Stomach smooth muscle (tissue), 2 donors: ENCODE data around the gene KRTAP5-7.
"Not testable (repeated sequence)": the region's sequence is repeated elsewhere in the genome, so short reads cannot be mapped to it uniquely, and the experiment has no call there.

ENCODE experiments used
- H3K27ac ChIP-seq: one replicate; pipeline ENCODE4 v1.7.0; 2013; ENCODE audit warnings: mild to moderate bottlenecking, low read length, inconsistent platforms
- H3K27me3 ChIP-seq, 2 donors: one replicate each; pipeline ENCODE4 v1.7.0; 2013; ENCODE audit warnings: low read length in 2 of 2; ENCODE audit not compliant: insufficient read depth in 2 of 2, control insufficient read depth in 1 of 2
- H3K36me3 ChIP-seq, 2 donors: one replicate each; pipeline ENCODE4 v1.7.0; 2013; ENCODE audit warnings: low read length in 2 of 2; ENCODE audit not compliant: control insufficient read depth in 2 of 2, insufficient read depth in 2 of 2
- H3K4me1 ChIP-seq: one replicate; pipeline ENCODE4 v1.7.0; 2013; ENCODE audit warnings: low read length; ENCODE audit not compliant: control insufficient read depth, insufficient read depth
- H3K4me3 ChIP-seq, 2 donors: one replicate each; pipeline ENCODE4 v1.7.0; 2013; ENCODE audit warnings: low read length in 2 of 2
- H3K9ac ChIP-seq, 2 donors: one replicate each; pipeline ENCODE4 v1.7.0; 2013; ENCODE audit warnings: low read length in 2 of 2, mild to moderate bottlenecking in 1 of 2
- H3K9me3 ChIP-seq, 2 donors: one replicate each; pipeline ENCODE4 v1.7.0; 2013; ENCODE audit warnings: low read length in 2 of 2; ENCODE audit not compliant: control insufficient read depth in 2 of 2
- donor health status: healthy.
- donor health status: Pancreatic carcinoma.

KRTAP5-7 gene

GRCh38 chr11:71507102-71507501 lies 20.0 kb upstream of the KRTAP5-7 start:
- Histone ChIP-seq H3K36me3 (peaks cover 0 to 4% of the 10 kb centered on the region in 2 donors), H3K4me1 (no peaks in the 10 kb centered on the region), H3K27ac (no peak overlapping the region), H3K4me3 (no peak overlapping the region), H3K9ac (no peak overlapping the region), H3K9me3 (peaks cover 13 to 18% of the 10 kb centered on the region in 2 donors), H3K27me3 (no peaks in the 10 kb centered on the region)

GRCh38 chr11:71518506-71519471 lies 8.3 kb upstream of the KRTAP5-7 start:
- H3K4me1 ChIP-seq = no peaks in the 10 kb centered on the region
- H3K9me3 ChIP-seq = no peaks in the 10 kb centered on the region
- no peak overlapping the region for H3K4me3 ChIP-seq
- H3K36me3 ChIP-seq = no peaks in the 10 kb centered on the region
- no peak overlapping the region for H3K27ac ChIP-seq
- H3K9ac ChIP-seq = no peak overlapping the region
- H3K27me3 ChIP-seq = no peaks in the 10 kb centered on the region

GRCh38 chr11:71519546-71519945 lies 7.5 kb upstream of the KRTAP5-7 start:
- Histone ChIP-seq H3K9me3 (no peaks in the 10 kb centered on the region), H3K27ac (no peak overlapping the region), H3K27me3 (no peaks in the 10 kb centered on the region), H3K4me3 (no peak overlapping the region), H3K9ac (no peak overlapping the region), H3K36me3 (no peaks in the 10 kb centered on the region), H3K4me1 (no peaks in the 10 kb centered on the region)

GRCh38 chr11:71525188-71525937 lies 1.7 kb upstream of the KRTAP5-7 start:
- no peak overlapping the region for H3K9ac ChIP-seq
- H3K27me3 ChIP-seq = no peaks in the 10 kb centered on the region
- H3K36me3 ChIP-seq = no peaks in the 10 kb centered on the region
- no peak overlapping the region for H3K4me3 ChIP-seq
- no peaks in the 10 kb centered on the region for H3K4me1 ChIP-seq
- H3K27ac ChIP-seq = no peak overlapping the region
- no peaks in the 10 kb centered on the region for H3K9me3 ChIP-seq

GRCh38 chr11:71525938-71526495 lies 1.1 kb upstream of the KRTAP5-7 start:
- Histone ChIP-seq H3K27me3 (no peaks in the 10 kb centered on the region), H3K4me1 (no peaks in the 10 kb centered on the region), H3K4me3 (no peak overlapping the region), H3K9ac (no peak overlapping the region), H3K27ac (no peak overlapping the region), H3K9me3 (no peaks in the 10 kb centered on the region), H3K36me3 (no peaks in the 10 kb centered on the region)

- Histone ChIP-seq H3K36me3 (no peaks in the 10 kb centered on the region), H3K9me3 (no peaks in the 10 kb centered on the region), H3K4me1 (no peaks in the 10 kb centered on the region), H3K9ac (no peak overlapping the region), H3K4me3 (no peak overlapping the region), H3K27ac (no peak overlapping the region), H3K27me3 (no peaks in the 10 kb centered on the region)
These were observed 626 bp downstream of the KRTAP5-7 start for GRCh38 chr11:71527576-71528210.

GRCh38 chr11:71530602-71531001 lies 3.5 kb downstream of the KRTAP5-7 start:
- H3K9ac ChIP-seq = no peak overlapping the region
- H3K9me3 ChIP-seq = no peaks in the 10 kb centered on the region
- no peaks in the 10 kb centered on the region for H3K36me3 ChIP-seq
- no peaks in the 10 kb centered on the region for H3K4me1 ChIP-seq
- no peak overlapping the region for H3K4me3 ChIP-seq
- no peak overlapping the region for H3K27ac ChIP-seq
- H3K27me3 ChIP-seq = no peaks in the 10 kb centered on the region

- Histone ChIP-seq H3K27me3 (no peaks in the 10 kb centered on the region), H3K4me3 (no peak overlapping the region), H3K9me3 (no peaks in the 10 kb centered on the region), H3K9ac (no peak overlapping the region), H3K36me3 (no peaks in the 10 kb centered on the region), H3K27ac (no peak overlapping the region), H3K4me1 (no peaks in the 10 kb centered on the region)
These were observed 5.1 kb downstream of the KRTAP5-7 start for GRCh38 chr11:71532036-71532610.

- H3K9me3 ChIP-seq, H3K9ac ChIP-seq, H3K27me3 ChIP-seq, H3K36me3 ChIP-seq, H3K4me3 ChIP-seq, H3K4me1 ChIP-seq, H3K27ac ChIP-seq: not testable (repeated sequence)
These were observed 7.9 kb downstream of the KRTAP5-7 start for GRCh38 chr11:71534711-71535608.
